PFSK-1 (cell line): ENCODE results near the gene CTCF.

Experiments
- POLR2AphosphoS5 ChIP-seq: IDR thresholded peaks from 2 replicates; pipeline ENCODE4 v1.6.1; 2012; ENCODE audit warnings: low read depth, mild to moderate bottlenecking, control low read depth, low read length, moderate library complexity
- SIN3A ChIP-seq: IDR thresholded peaks from 2 replicates; pipeline ENCODE4 v1.6.1; 2012; ENCODE audit warnings: mild to moderate bottlenecking, low read length, moderate library complexity, borderline replicate concordance; ENCODE audit not compliant: insufficient read depth
- TAF1 ChIP-seq: IDR thresholded peaks from 2 replicates; pipeline ENCODE4 v1.6.1; 2012; ENCODE audit warnings: low read length, control low read depth, borderline replicate concordance; ENCODE audit not compliant: insufficient read depth

DNA sequence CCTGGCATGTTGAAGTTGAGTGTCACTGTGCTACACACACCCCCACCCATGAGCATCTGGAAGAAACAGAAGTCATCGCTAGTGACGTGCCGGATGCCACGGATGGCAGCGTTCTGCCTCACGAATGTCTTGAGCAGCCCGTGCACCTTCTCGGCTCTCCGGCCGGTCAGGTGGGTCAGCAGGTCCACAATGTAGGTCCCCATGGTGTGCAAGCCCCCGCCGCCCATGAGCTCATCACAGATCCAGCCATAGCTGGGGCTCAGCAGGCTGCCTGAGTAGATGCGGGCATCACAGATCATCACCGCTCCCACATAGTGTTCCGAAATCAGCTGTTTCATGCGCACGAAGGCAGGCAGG, 113.2 kb downstream of the CTCF start:
- TF ChIP-seq TAF1 = no peak
- TF ChIP-seq POLR2AphosphoS5 = no peak
- no peak for TF ChIP-seq SIN3A
